DOHH2 (cell line): ENCODE results near the gene DENND6B.

Experiments
- H3F3A ChIP-seq: fragments of 200-600 bp; sonication (generic), shearing (Covaris generic); 2 replicates; pipeline ENCODE4 v1.6.0; 2016; ENCODE audit warnings: antibody characterized with exemption, mild to moderate bottlenecking; ENCODE audit not compliant: control insufficient read depth, insufficient read depth
- H3K27ac ChIP-seq: fragments of 200-600 bp; sonication (generic); 2 replicates; pipeline ENCODE4 v1.5.1; 2014; ENCODE audit warnings: low read depth, mild to moderate bottlenecking, low read length, moderate library complexity
- H3K27me3 ChIP-seq: fragments of 200-600 bp; sonication (generic); 2 replicates; pipeline ENCODE4 v1.6.1; 2014; ENCODE audit warnings: mild to moderate bottlenecking, low read length, mixed read lengths; ENCODE audit not compliant: control insufficient read depth
- H3K36me3 ChIP-seq: fragments of 200-600 bp; sonication (generic); 2 replicates; pipeline ENCODE4 v1.6.1; 2014; ENCODE audit warnings: mild to moderate bottlenecking, low read length, moderate library complexity, mixed read lengths; ENCODE audit not compliant: control insufficient read depth
- H3K4me1 ChIP-seq: fragments of 200-600 bp; sonication (generic); 2 replicates; pipeline ENCODE4 v1.6.1; 2014; ENCODE audit warnings: mild to moderate bottlenecking, low read length, mixed read lengths; ENCODE audit not compliant: control insufficient read depth
- H3K4me2 ChIP-seq: fragments of 200-600 bp; sonication (generic); 2 replicates; pipeline ENCODE4 v1.6.0; 2014; ENCODE audit warnings: mild to moderate bottlenecking, low read length, moderate library complexity
- H3K4me3 ChIP-seq: fragments of 200-600 bp; sonication (generic); 2 replicates; pipeline ENCODE4 v1.5.1; 2014; ENCODE audit warnings: mild to moderate bottlenecking, low read length, mixed read lengths
- H3K79me2 ChIP-seq: fragments of 200-600 bp; sonication (generic); 2 replicates; pipeline ENCODE4 v1.6.1; 2014; ENCODE audit warnings: mild to moderate bottlenecking, low read length, mixed read lengths; ENCODE audit not compliant: control insufficient read depth
- H3K9me2 ChIP-seq: fragments of 200-600 bp; sonication (generic); replicated peaks from 2 replicates; pipeline ENCODE4 v1.6.1; 2014; ENCODE audit warnings: mild to moderate bottlenecking, low read length, mixed read lengths; ENCODE audit not compliant: control insufficient read depth
- H3K9me3 ChIP-seq: fragments of 200-600 bp; sonication (generic); 2 replicates; pipeline ENCODE4 v1.6.1; 2014; ENCODE audit warnings: antibody characterized with exemption, low read length, mixed read lengths; ENCODE audit not compliant: control insufficient read depth, insufficient read depth
- H4K20me1 ChIP-seq: fragments of 200-600 bp; sonication (generic); 2 replicates; pipeline ENCODE4 v1.6.0; 2014; ENCODE audit warnings: low read depth, mild to moderate bottlenecking, antibody characterized with exemption, low read length, moderate library complexity; ENCODE audit not compliant: control insufficient read depth, insufficient read depth
- CTCF ChIP-seq: fragments of 200-600 bp; sonication (generic); IDR thresholded peaks from one replicate; pipeline ENCODE4 v1.5.1; 2014; ENCODE audit warnings: antibody characterized with exemption, mild to moderate bottlenecking, low read depth, low read length; ENCODE audit not compliant: poor library complexity, severe bottlenecking
- EZH2phosphoT487 ChIP-seq: fragments of 200-600 bp; sonication (generic); IDR thresholded peaks from 2 replicates; pipeline ENCODE4 v1.6.1; 2017; ENCODE audit warnings: borderline replicate concordance, mild to moderate bottlenecking, antibody characterized with exemption, low read length, moderate library complexity, mixed read lengths

The DENND6B gene

DNA sequence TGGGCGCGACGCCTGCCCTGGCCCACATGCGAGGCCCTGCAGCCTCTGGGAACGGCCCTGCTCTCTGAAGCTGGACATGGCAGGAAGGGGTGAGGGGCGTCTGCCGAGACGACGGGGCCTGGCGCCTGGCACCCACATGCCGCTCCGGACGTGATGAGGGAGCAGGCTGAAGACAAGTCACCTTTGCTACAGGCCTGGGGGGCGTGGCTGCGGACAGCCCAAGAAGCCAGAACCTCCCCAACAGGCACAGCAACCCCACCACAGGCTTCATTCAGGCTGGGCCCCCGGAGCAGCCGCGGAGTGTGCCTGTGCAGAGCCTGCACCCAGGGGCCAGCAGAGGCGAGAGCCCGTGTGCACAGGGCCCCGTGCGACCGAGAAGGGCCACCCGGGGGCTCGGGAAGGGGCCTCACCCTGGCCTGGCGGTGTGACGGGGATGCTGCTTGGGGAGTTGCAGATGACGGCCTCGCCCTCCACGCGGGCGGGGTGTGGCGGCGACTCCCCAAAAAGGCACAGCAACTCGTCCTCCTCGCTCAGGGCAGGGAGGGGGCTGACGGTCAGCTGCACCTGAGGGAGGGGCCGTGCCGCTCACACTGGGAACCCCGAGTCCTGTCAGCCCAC is 40.0 kb downstream of the DENND6B start:
- H4K20me1 ChIP-seq = peaks cover 8% of the 10 kb centered on the region; the same call in 1 of the 2 replicates
- H3K9me2 ChIP-seq = no peaks in the 10 kb centered on the region
- no peak overlapping the region for H3K27ac ChIP-seq
- H3K36me3 ChIP-seq = peaks cover 84% of the 10 kb centered on the region
- H3K27me3 ChIP-seq = no peaks in the 10 kb centered on the region
- peaks cover 31% of the 10 kb centered on the region for H3K79me2 ChIP-seq
- TF ChIP-seq CTCF = no peak
- no peak for TF ChIP-seq EZH2phosphoT487
- no peak overlapping the region for H3K4me3 ChIP-seq
- no peak overlapping the region for H3K4me2 ChIP-seq
- no peaks in the 10 kb centered on the region for H3K9me3 ChIP-seq
- H3F3A ChIP-seq = no peaks in the 10 kb centered on the region
- peaks cover 6% of the 10 kb centered on the region for H3K4me1 ChIP-seq

GRCh38 chr22:50286275-50286674 is 40.5 kb downstream of the DENND6B start:
- Histone ChIP-seq H3K4me3 (no peak overlapping the region), H3K36me3 (peaks cover 84% of the 10 kb centered on the region), H3K79me2 (peaks cover 26% of the 10 kb centered on the region), H3K27ac (no peak overlapping the region), H3K27me3 (no peaks in the 10 kb centered on the region), H3K9me3 (no peaks in the 10 kb centered on the region), H3K4me1 (peaks cover under 1% of the 10 kb centered on the region), H4K20me1 (0 out of 2 replicates have a peak, but pooled peaks cover 3% of the 10 kb centered on the region), H3K9me2 (no peaks in the 10 kb centered on the region), H3K4me2 (no peak overlapping the region), H3F3A (no peaks in the 10 kb centered on the region)
- TF ChIP-seq CTCF = no peak
- no peak for TF ChIP-seq EZH2phosphoT487

DNA sequence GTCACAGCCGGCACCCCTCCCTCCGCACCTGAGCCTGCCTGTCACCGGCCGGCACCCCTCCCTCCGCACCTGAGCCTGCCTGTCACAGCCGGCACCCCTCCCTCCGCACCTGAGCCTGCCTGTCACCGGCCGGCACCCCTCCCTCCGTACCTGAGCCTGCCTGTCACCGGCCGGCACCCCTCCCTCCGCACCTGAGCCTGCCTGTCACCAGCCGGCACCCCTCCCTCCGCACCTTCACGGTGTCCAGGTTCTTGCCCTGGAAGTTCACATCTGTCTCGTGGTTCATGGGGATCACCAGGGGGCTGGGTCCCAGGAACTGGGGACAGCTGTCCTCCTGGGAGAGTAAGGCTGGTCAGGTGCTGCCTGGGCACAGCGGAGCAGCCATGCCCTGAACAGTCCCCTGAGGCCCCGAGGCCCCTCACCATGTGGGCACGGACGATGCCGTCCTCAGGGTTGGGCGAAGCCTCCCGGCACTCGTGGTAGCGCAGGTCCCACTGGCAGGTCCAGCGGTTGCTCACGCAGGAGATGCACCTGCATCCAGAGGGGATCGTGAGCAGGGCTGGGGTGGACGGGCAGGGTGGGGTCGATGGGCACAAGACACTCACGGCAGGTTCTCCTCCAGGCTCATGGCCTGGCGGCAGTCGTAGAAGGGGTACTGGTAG is 41.1 kb downstream of the DENND6B start:
- no peak overlapping the region for H3K4me3 ChIP-seq
- TF ChIP-seq CTCF (no peak), EZH2phosphoT487 (no peak)
- H3K4me2 ChIP-seq = no peak overlapping the region
- no peaks in the 10 kb centered on the region for H3K4me1 ChIP-seq
- H3F3A ChIP-seq = no peaks in the 10 kb centered on the region
- H3K9me3 ChIP-seq = no peaks in the 10 kb centered on the region
- H3K9me2 ChIP-seq = no peaks in the 10 kb centered on the region
- no peaks in the 10 kb centered on the region for H3K27me3 ChIP-seq
- no peak overlapping the region for H3K27ac ChIP-seq
- peaks cover 83% of the 10 kb centered on the region for H3K36me3 ChIP-seq
- peaks cover 20% of the 10 kb centered on the region for H3K79me2 ChIP-seq
- 0 out of 2 replicates have a peak, but pooled peaks cover 3% of the 10 kb centered on the region for H4K20me1 ChIP-seq
